Mesodermal cell (in vitro differentiated cells): ENCODE results near the gene MPRIP.

Source experiments
- H3K27ac ChIP-seq: 2 replicates; pipeline ENCODE4 v1.7.0; 2013; ENCODE audit warnings: mild to moderate bottlenecking, low read depth, low read length, moderate library complexity; ENCODE audit not compliant: severe bottlenecking
- H3K36me3 ChIP-seq: 2 replicates; pipeline ENCODE4 v1.7.1; 2013; ENCODE audit warnings: mild to moderate bottlenecking, low read length, moderate library complexity; ENCODE audit not compliant: control insufficient read depth, insufficient read depth
- H3K4me1 ChIP-seq: one replicate; pipeline ENCODE4 v1.7.1; 2013; ENCODE audit warnings: mild to moderate bottlenecking, low read length; ENCODE audit not compliant: insufficient read depth, control insufficient read depth, poor library complexity, severe bottlenecking
- H3K4me3 ChIP-seq: 2 replicates; pipeline ENCODE4 v1.7.0; 2013; ENCODE audit warnings: low read length, control low read depth, mild to moderate bottlenecking; ENCODE audit not compliant: insufficient read depth, poor library complexity, severe bottlenecking; ENCODE audit errors: extremely low read depth
- H3K9me3 ChIP-seq: 2 replicates; pipeline ENCODE4 v1.7.1; 2013; ENCODE audit warnings: mild to moderate bottlenecking, low read length, moderate library complexity; ENCODE audit not compliant: control insufficient read depth
- WGBS, 2 experiments: methylation state at CpG; one replicate each; pipeline ENCODE4 v1.1.5; 2013; ENCODE audit warnings: missing lambda C conversion rate in 2 of 2; ENCODE audit not compliant: insufficient coverage in 2 of 2; 5-methylcytosine and 5-hydroxymethylcytosine counted together

Gene MPRIP

GRCh38 chr17:17082878-17083277, 40.6 kb downstream of the MPRIP start:
- Histone ChIP-seq H3K36me3 (peaks cover 78% of the 10 kb centered on the region), H3K4me1 (no peaks in the 10 kb centered on the region), H3K9me3 (no peaks in the 10 kb centered on the region), H3K4me3 (no peak overlapping the region), H3K27ac (no peak overlapping the region)
- 91 to 96% methylated on average over 3 to 4 of the region's 4 CpGs for WGBS, 2 experiments

GRCh38 chr17:17084317-17084835, 42.1 kb downstream of the MPRIP start:
- Histone ChIP-seq H3K27ac (no peak overlapping the region), H3K4me1 (no peaks in the 10 kb centered on the region), H3K9me3 (no peaks in the 10 kb centered on the region), H3K4me3 (no peak overlapping the region), H3K36me3 (peaks cover 83% of the 10 kb centered on the region)
- 92 to 96% methylated on average over 7 to 8 of the region's 9 CpGs for WGBS, 2 experiments

GRCh38 chr17:17084941-17085340, 42.7 kb downstream of the MPRIP start:
- Histone ChIP-seq H3K4me3 (no peak overlapping the region), H3K4me1 (no peaks in the 10 kb centered on the region), H3K36me3 (peaks cover 83% of the 10 kb centered on the region), H3K27ac (no peak overlapping the region), H3K9me3 (no peaks in the 10 kb centered on the region)
- WGBS, 2 experiments: 93 to 100% methylated on average over 1 to 4 of the region's 6 CpGs

DNA sequence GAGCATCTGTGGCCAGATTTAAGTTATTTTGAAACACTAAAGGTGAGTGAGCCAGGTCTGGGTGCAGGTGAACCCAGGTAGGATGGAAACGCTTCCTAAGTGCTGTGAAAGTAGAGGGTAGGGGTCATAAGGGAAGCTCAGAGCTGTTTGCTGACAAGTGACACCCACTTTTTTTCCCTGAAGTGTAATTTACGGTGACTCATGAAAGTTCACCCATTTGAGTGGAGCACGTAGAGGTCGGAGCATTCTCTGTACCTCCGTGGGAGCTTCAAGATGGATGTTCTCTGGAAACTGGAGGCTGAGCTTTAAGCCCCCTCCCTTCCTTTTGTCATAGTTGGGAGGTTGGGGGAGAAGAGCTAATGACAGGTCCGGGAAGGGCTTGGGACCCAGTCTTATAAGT, 44.3 kb downstream of the MPRIP start:
- H3K4me1 ChIP-seq: no peaks in the 10 kb centered on the region
- no peak overlapping the region for H3K4me3 ChIP-seq
- H3K9me3 ChIP-seq: no peaks in the 10 kb centered on the region
- 96 to 100% methylated on average over 2 to 3 of the region's 6 CpGs for WGBS, 2 experiments
- peaks cover 84% of the 10 kb centered on the region for H3K36me3 ChIP-seq
- H3K27ac ChIP-seq: no peak overlapping the region

- Histone ChIP-seq H3K9me3 (no peaks in the 10 kb centered on the region), H3K27ac (no peak overlapping the region), H3K36me3 (peaks cover 86% of the 10 kb centered on the region), H3K4me1 (peaks cover 2% of the 10 kb centered on the region), H3K4me3 (no peak overlapping the region)
- WGBS, 2 experiments: 92 to 94% methylated on average over 9 to 12 of the region's 13 CpGs
Measured at GRCh38 chr17:17087424-17088015, 45.3 kb downstream of the MPRIP start.

GRCh38 chr17:17088086-17088485, 45.8 kb downstream of the MPRIP start:
- Histone ChIP-seq H3K4me3 (no peak overlapping the region), H3K36me3 (peaks cover 81% of the 10 kb centered on the region), H3K9me3 (no peaks in the 10 kb centered on the region), H3K27ac (no peak overlapping the region), H3K4me1 (peaks cover 5% of the 10 kb centered on the region)
- 96 to 97% methylated on average over 5 to 6 of the region's 10 CpGs for WGBS, 2 experiments

DNA sequence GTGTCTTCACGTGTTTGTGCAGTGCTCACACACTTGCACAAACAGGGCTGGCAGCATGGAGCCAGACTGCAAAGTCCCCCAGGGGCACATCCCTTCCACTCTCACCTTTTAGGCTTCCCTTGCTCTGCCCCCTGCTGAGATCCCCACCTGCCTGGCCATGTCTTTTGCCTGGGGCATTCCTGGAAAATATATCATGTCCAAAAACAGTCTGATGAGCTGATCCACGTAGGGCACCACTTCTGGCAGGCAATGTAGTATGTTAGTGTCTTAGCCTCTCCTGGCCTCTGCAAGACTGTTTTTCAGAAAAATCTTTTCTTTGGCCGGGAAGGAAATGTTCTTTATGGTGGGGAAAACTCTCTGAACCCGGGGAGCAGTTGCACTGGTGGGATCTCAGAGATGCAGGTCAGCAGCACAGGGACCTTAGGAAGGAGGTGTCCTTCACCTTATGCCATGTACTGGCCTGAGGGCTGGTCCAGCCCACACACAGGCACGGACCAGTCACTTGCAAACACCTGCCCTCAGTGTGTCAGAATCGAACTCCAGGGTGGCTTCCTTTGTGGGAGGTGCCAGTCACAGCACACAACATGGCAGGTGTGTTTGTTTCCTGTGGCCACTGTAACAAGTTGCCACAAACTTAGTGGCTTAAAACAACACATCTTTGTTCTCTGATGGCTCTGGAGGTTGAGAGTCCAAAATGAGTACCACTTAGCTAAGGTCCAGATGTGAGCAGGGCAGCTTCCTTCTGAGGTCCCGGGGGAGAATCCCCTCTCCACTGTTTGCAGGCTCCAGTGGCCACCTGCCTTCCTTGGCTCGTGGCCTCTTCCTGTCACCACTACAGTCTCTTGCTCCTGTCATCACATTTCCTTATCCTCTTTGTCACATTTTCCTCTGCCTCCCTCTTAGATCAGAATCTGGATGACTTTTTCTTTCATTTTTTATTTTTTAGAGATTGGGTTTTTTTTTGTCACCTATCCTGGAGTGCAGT, 46.6 kb downstream of the MPRIP start:
- Histone ChIP-seq H3K9me3 (no peaks in the 10 kb centered on the region), H3K4me1 (peaks cover 5% of the 10 kb centered on the region), H3K4me3 (no peak overlapping the region), H3K36me3 (peaks cover 73% of the 10 kb centered on the region), H3K27ac (no peak overlapping the region)
- WGBS, 2 experiments: 92 to 97% methylated on average over 7 to 8 of the region's 8 CpGs

DNA sequence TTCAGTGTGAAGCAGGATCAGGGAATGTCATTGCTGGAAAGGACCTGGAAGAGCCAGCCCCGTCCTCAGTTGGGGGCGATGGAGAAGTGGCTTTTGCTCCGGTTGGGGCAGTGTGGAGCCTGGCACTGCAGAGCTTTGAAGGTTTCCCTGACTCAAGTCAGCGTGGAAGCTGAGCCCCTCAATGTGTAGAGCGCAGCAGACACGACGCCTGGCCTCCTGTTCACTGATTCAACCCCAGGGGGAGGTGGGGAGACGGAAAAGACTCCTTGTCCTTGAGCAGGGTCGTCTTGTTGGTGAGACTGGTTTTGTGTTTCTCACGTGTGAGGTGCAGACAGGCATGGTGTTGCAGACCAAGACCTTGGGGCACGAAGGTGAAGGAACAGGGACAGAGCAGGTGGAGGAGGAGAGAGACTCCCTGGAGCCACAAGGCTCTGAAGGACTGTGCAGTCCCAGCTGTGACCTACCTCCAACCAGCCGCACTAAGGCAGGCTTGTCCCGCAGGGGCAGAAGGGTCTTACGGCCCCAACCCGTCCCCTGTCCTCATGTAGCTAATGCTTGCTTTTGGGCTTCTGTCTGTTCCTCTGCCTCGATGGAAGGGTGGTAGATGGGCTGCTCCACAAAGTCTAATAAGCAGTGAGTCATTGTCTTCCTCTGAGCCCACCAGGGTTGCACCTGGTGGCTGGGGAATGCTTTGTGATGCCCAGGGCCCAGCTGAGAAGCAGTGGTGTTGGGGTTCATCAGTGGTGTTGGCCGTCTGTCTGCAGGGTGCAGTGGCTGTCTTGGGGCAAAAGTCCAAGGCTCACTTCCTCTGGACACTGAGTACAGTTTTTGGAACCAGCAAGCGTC, 47.8 kb downstream of the MPRIP start:
- Histone ChIP-seq H3K9me3 (no peaks in the 10 kb centered on the region), H3K4me3 (no peak overlapping the region)
- WGBS, 2 experiments: 95 to 97% methylated on average over 10 to 17 of the region's 18 CpGs

GRCh38 chr17:17090642-17091103, 48.4 kb downstream of the MPRIP start:
- Histone ChIP-seq H3K4me1 (peaks cover 15% of the 10 kb centered on the region), H3K36me3 (peaks cover 67% of the 10 kb centered on the region), H3K4me3 (no peak overlapping the region), H3K27ac (no peak overlapping the region), H3K9me3 (no peaks in the 10 kb centered on the region)
- 94 to 98% methylated on average over 9 of the region's 11 CpGs for WGBS, 2 experiments

More for the DNA sequence above, 47.8 kb downstream of the MPRIP start:
- peaks cover 67% of the 10 kb centered on the region for H3K36me3 ChIP-seq
- no peak overlapping the region for H3K27ac ChIP-seq
- peaks cover 10% of the 10 kb centered on the region for H3K4me1 ChIP-seq

- Histone ChIP-seq H3K27ac (no peak overlapping the region), H3K36me3 (peaks cover 64% of the 10 kb centered on the region), H3K9me3 (no peaks in the 10 kb centered on the region), H3K4me1 (peaks cover 21% of the 10 kb centered on the region), H3K4me3 (no peak overlapping the region)
- 92 to 93% methylated on average over 4 to 7 of the region's 11 CpGs for WGBS, 2 experiments
Measured at GRCh38 chr17:17091276-17091675, 49.0 kb downstream of the MPRIP start.
